NB4 (cell line): Measurements from ENCODE around the gene CARMIL1.

ENCODE experiments used
- POLR2A ChIP-seq: IDR thresholded peaks from 2 replicates; pipeline ENCODE4 v1.6.1; 2011; ENCODE audit warnings: mild to moderate bottlenecking; ENCODE audit not compliant: insufficient read length; ENCODE audit errors: extremely low read depth
- TF ChIP-seq, protein P1 (sequence below): IDR thresholded peaks from one replicate; pipeline ENCODE4 v1.5.1; 2012; ENCODE audit warnings: low read depth, low read length

GRCh38 chr6:25392372-25392771, 113.2 kb downstream of the CARMIL1 start:
- TF ChIP-seq, protein P1, sequence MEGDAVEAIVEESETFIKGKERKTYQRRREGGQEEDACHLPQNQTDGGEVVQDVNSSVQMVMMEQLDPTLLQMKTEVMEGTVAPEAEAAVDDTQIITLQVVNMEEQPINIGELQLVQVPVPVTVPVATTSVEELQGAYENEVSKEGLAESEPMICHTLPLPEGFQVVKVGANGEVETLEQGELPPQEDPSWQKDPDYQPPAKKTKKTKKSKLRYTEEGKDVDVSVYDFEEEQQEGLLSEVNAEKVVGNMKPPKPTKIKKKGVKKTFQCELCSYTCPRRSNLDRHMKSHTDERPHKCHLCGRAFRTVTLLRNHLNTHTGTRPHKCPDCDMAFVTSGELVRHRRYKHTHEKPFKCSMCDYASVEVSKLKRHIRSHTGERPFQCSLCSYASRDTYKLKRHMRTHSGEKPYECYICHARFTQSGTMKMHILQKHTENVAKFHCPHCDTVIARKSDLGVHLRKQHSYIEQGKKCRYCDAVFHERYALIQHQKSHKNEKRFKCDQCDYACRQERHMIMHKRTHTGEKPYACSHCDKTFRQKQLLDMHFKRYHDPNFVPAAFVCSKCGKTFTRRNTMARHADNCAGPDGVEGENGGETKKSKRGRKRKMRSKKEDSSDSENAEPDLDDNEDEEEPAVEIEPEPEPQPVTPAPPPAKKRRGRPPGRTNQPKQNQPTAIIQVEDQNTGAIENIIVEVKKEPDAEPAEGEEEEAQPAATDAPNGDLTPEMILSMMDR: no peak
- TF ChIP-seq POLR2A: no peak
